Measurements from ENCODE around the gene GFOD2.
A peak's percentile ranks its signal among the peaks of the same experiment; 100 is the strongest.

Gene GFOD2

GRCh38 chr16:67662653-67663010 is 56.5 kb downstream of the GFOD2 start:
- no peak for TF ChIP-seq CREB5 (CRISPR knock-in tag; IDR thresholded peaks at IDR 0.05; ENCODE audit: low read depth)
- no peak for TF ChIP-seq ZNF8 (CRISPR knock-in tag; IDR thresholded peaks at IDR 0.05)
- TF ChIP-seq CSRNP3 (CRISPR knock-in tag; IDR thresholded peaks at IDR 0.05): no peak
- TF ChIP-seq ZFP3 (CRISPR knock-in tag; IDR thresholded peaks at IDR 0.05): no peak
- TF ChIP-seq TOX (CRISPR knock-in tag; IDR thresholded peaks at IDR 0.05; ENCODE audit: borderline replicate concordance): no peak
- TF ChIP-seq ZNF70 (CRISPR knock-in tag; IDR thresholded peaks at IDR 0.05): no peak
- TF ChIP-seq TSHZ2 (CRISPR knock-in tag; IDR thresholded peaks at IDR 0.05): no peak
- TF ChIP-seq RARB (CRISPR knock-in tag; IDR thresholded peaks at IDR 0.05): no peak
- TF ChIP-seq PPARA (CRISPR knock-in tag; IDR thresholded peaks at IDR 0.05; ENCODE audit: borderline replicate concordance): no peak
- TF ChIP-seq GLIS3 (CRISPR knock-in tag; IDR thresholded peaks at IDR 0.05): no peak
- no peak for TF ChIP-seq ISL1 (CRISPR knock-in tag; IDR thresholded peaks at IDR 0.05)
- no peak for TF ChIP-seq PATZ1 (CRISPR knock-in tag; IDR thresholded peaks at IDR 0.05; ENCODE audit: borderline replicate concordance)
- no peak for TF ChIP-seq POU6F1 (CRISPR knock-in tag; IDR thresholded peaks at IDR 0.05; ENCODE audit: borderline replicate concordance, low read depth)
- ATAC-seq: no peak

- ATAC-seq: no peak
- TF ChIP-seq ZFP3 (CRISPR knock-in tag; IDR thresholded peaks at IDR 0.05) (no peak), RARB (CRISPR knock-in tag; IDR thresholded peaks at IDR 0.05) (no peak), POU6F1 (CRISPR knock-in tag; IDR thresholded peaks at IDR 0.05; ENCODE audit: borderline replicate concordance, low read depth) (no peak), TCF4 (CRISPR knock-in tag; IDR thresholded peaks at IDR 0.05; ENCODE audit: borderline replicate concordance) (no peak), TOX (CRISPR knock-in tag; IDR thresholded peaks at IDR 0.05; ENCODE audit: borderline replicate concordance) (no peak), ZFP30 (CRISPR knock-in tag; IDR thresholded peaks at IDR 0.05) (no peak), ZC3H10 (CRISPR knock-in tag; IDR thresholded peaks at IDR 0.05) (no peak), ESRRG (CRISPR knock-in tag; IDR thresholded peaks at IDR 0.05) (no peak)
These were observed 57.0 kb downstream of the GFOD2 start for GRCh38 chr16:67661886-67662652.

GRCh38 chr16:67661101-67661761 is 57.9 kb downstream of the GFOD2 start:
- peak; percentile 13 for ATAC-seq
- TF ChIP-seq SNAI2 (CRISPR knock-in tag; IDR thresholded peaks at IDR 0.05) (no peak), ZNF8 (CRISPR knock-in tag; IDR thresholded peaks at IDR 0.05) (no peak), ZFP30 (CRISPR knock-in tag; IDR thresholded peaks at IDR 0.05) (no peak), CSDC2 (CRISPR knock-in tag; IDR thresholded peaks at IDR 0.05) (no peak), BACH2 (CRISPR knock-in tag; IDR thresholded peaks at IDR 0.05; ENCODE audit: borderline replicate concordance) (no peak), TSHZ2 (CRISPR knock-in tag; IDR thresholded peaks at IDR 0.05) (no peak), OSR1 (CRISPR knock-in tag; IDR thresholded peaks at IDR 0.05) (no peak), CSRNP3 (CRISPR knock-in tag; IDR thresholded peaks at IDR 0.05) (no peak)

Data from SK-N-SH treated with all-trans-retinoic acid at 6 μM for 48 hours (cell line).